IMR-90 (cell line): ENCODE results near the gene C1QTNF7. TPM values are rescaled to one million over a fixed set of nuclear protein-coding genes. Genes with fewer than 3 reads are reported as not detected.
A peak's percentile ranks its signal among the peaks of the same experiment; 100 is the strongest.

Source experiments
- ATAC-seq: fragments of 200-7000 bp; cut with Tn5 transposase; 2 replicates; pipeline ENCODE4 v1.9.1; 2020; ENCODE audit warnings: low read depth, mild to moderate bottlenecking, moderate library complexity
- BruUV-seq: library from RNA; stranded (reverse); fragments of 400-500 nt; replicated peaks from 2 replicates; lab custom pipeline; 2021; lab: Mats Ljungman, UMichigan
- CTCF ChIA-PET: fragments of 300-600 bp; formaldehyde crosslinking; extraction: SDS; loops from one replicate; lab custom pipeline; 2021; ENCODE audit warnings: antibody characterized with exemption; lab: Yijun Ruan, JAX
- POLR2A ChIA-PET: fragments of 300-600 bp; sonication (Branson Sonifier 250); formaldehyde crosslinking; loops from one replicate; lab custom pipeline; 2022; ENCODE audit warnings: antibody characterized with exemption; ENCODE audit not compliant: unreplicated experiment; lab: Charles Lee
- DNase-seq: peaks from one replicate; pipeline ENCODE4 v3.0.0; 2013
- H2AFZ ChIP-seq: replicated peaks from 2 replicates; pipeline ENCODE3; 2013; ENCODE audit warnings: low read length, mild to moderate bottlenecking; ENCODE audit not compliant: poor library complexity
- H2AK5ac ChIP-seq: 2 replicates; pipeline ENCODE4 v1.6.1; 2013; ENCODE audit warnings: low read depth, low read length, inconsistent platforms
- H2AK9ac ChIP-seq: replicated peaks from 2 replicates; pipeline ENCODE3; 2013; ENCODE audit warnings: mild to moderate bottlenecking, low read depth, low read length, moderate library complexity; ENCODE audit not compliant: poor library complexity
- H2BK120ac ChIP-seq: 2 replicates; pipeline ENCODE4 v1.6.1; 2013; ENCODE audit warnings: low read depth, low read length, inconsistent platforms
- H2BK15ac ChIP-seq: 3 replicates; pipeline ENCODE4 v1.6.1; 2013; ENCODE audit warnings: low read depth, low read length, inconsistent platforms
- H2BK20ac ChIP-seq: 2 replicates; pipeline ENCODE4 v1.6.1; 2013; ENCODE audit warnings: low read depth, mild to moderate bottlenecking, inconsistent platforms, low read length, moderate library complexity
- H2BK5ac ChIP-seq: 2 replicates; pipeline ENCODE4 v1.6.1; 2013; ENCODE audit warnings: mild to moderate bottlenecking, low read depth, low read length, inconsistent platforms; ENCODE audit not compliant: poor library complexity, severe bottlenecking
- H3K14ac ChIP-seq: replicated peaks from 2 replicates; pipeline ENCODE4 v1.6.1; 2013; ENCODE audit warnings: low read depth, low read length, inconsistent platforms
- H3K18ac ChIP-seq: 2 replicates; pipeline ENCODE4 v1.6.1; 2013; ENCODE audit warnings: low read depth, low read length, control low read depth
- H3K23ac ChIP-seq: 2 replicates; pipeline ENCODE4 v1.6.1; 2013; ENCODE audit warnings: low read depth, low read length, inconsistent platforms
- H3K27ac ChIP-seq: 2 replicates; pipeline ENCODE4 v1.5.1; 2013; ENCODE audit warnings: mild to moderate bottlenecking, control low read depth, low read length; ENCODE audit not compliant: insufficient read depth
- H3K27me3 ChIP-seq: 2 replicates; pipeline ENCODE4 v1.6.1; 2013; ENCODE audit warnings: low read length; ENCODE audit not compliant: control insufficient read depth, insufficient read depth
- H3K36me3 ChIP-seq: 2 replicates; pipeline ENCODE4 v1.6.1; 2013; ENCODE audit warnings: low read length, mixed read lengths; ENCODE audit not compliant: control insufficient read depth, insufficient read depth
- H3K4ac ChIP-seq: 2 replicates; pipeline ENCODE4 v1.6.1; 2013; ENCODE audit warnings: low read depth, low read length, inconsistent platforms
- H3K4me1 ChIP-seq: 2 replicates; pipeline ENCODE4 v1.6.1; 2013; ENCODE audit warnings: low read length, mixed read lengths; ENCODE audit not compliant: control insufficient read depth, insufficient read depth
- H3K4me2 ChIP-seq: 2 replicates; pipeline ENCODE4 v1.6.1; 2013; ENCODE audit warnings: low read depth, mild to moderate bottlenecking, control low read depth, low read length, moderate library complexity
- H3K4me3 ChIP-seq: 2 replicates; pipeline ENCODE4 v1.5.1; 2013; ENCODE audit warnings: low read depth, mild to moderate bottlenecking, control low read depth, low read length, moderate library complexity; ENCODE audit not compliant: insufficient read depth
- H3K56ac ChIP-seq: 2 replicates; pipeline ENCODE4 v1.6.1; 2013; ENCODE audit warnings: low read length, inconsistent platforms; ENCODE audit not compliant: insufficient read depth; ENCODE audit errors: extremely low read depth
- H3K79me1 ChIP-seq, 2 experiments: 2 replicates each; pipeline ENCODE4 v1.6.1; 2013; ENCODE audit warnings: low read length in 2 of 2, inconsistent platforms in 1 of 2, low read depth in 1 of 2
- H3K9ac ChIP-seq: 2 replicates; pipeline ENCODE4 v1.6.1; 2013; ENCODE audit warnings: low read depth, low read length, control low read depth
- H3K9me1 ChIP-seq: 2 replicates; pipeline ENCODE4 v1.6.1; 2013; ENCODE audit warnings: low read length, inconsistent platforms; ENCODE audit not compliant: insufficient read depth
- H3K9me3 ChIP-seq: 2 replicates; pipeline ENCODE4 v1.6.1; 2013; ENCODE audit warnings: low read length; ENCODE audit not compliant: control insufficient read depth, insufficient read depth
- H4K20me1 ChIP-seq: 2 replicates; pipeline ENCODE4 v1.6.1; 2013; ENCODE audit warnings: low read length, inconsistent platforms; ENCODE audit not compliant: insufficient read depth
- H4K5ac ChIP-seq: 2 replicates; pipeline ENCODE4 v1.6.1; 2013; ENCODE audit warnings: mild to moderate bottlenecking, low read depth, low read length, control low read depth
- H4K8ac ChIP-seq, 2 experiments: 2 replicates each; pipeline ENCODE4 v1.6.1; 2013; ENCODE audit warnings: low read depth in 2 of 2, low read length in 2 of 2, control low read depth in 1 of 2, inconsistent platforms in 1 of 2
- H4K91ac ChIP-seq: 2 replicates; pipeline ENCODE4 v1.6.1; 2013; ENCODE audit warnings: low read depth, low read length, inconsistent platforms; ENCODE audit not compliant: insufficient read depth
- CEBPB ChIP-seq: IDR thresholded peaks from 2 replicates; pipeline ENCODE4 v1.6.1; 2012; ENCODE audit warnings: low read depth, low read length, improper control_type of control experiment
- MXI1 ChIP-seq: IDR thresholded peaks from 2 replicates; pipeline ENCODE4 v1.6.1; 2012; ENCODE audit warnings: low read depth, mild to moderate bottlenecking, low read length, moderate library complexity, borderline replicate concordance
- RCOR1 ChIP-seq: IDR thresholded peaks from 2 replicates; pipeline ENCODE4 v1.6.1; 2012; ENCODE audit warnings: mild to moderate bottlenecking, low read length, improper control_type of control experiment; ENCODE audit not compliant: insufficient replicate concordance
- RFX5 ChIP-seq: IDR thresholded peaks from 2 replicates; pipeline ENCODE4 v1.8.0; 2012; ENCODE audit warnings: low read depth, mild to moderate bottlenecking, low read length, moderate library complexity
- WGBS, 2 experiments: methylation state at CpG; one replicate each; pipeline versions ENCODE4 v1.1.5 to v1.1.7; 2013; ENCODE audit warnings: missing lambda C conversion rate in 2 of 2; ENCODE audit not compliant: insufficient read length in 1 of 2; ENCODE audit errors: extremely low coverage in 2 of 2; 5-methylcytosine and 5-hydroxymethylcytosine counted together
- dilution Hi-C: fragments of 300-500 bp; cut with HindIII; formaldehyde crosslinking; loops from one replicate; pipeline ENCODE4 v1.14.3; 2018; ENCODE audit warnings: low sequenced_read_pairs; ENCODE audit not compliant: unreplicated experiment
- in situ Hi-C: fragments of 300-500 bp; cut with MboI; formaldehyde crosslinking; loops from 3 replicates; pipeline ENCODE4 v1.14.3; 2019; ENCODE audit warnings: low sequenced_read_pairs, inconsistent platforms, mixed read lengths
- intact Hi-C: fragments of 100-400 bp; cut with micrococcal nuclease; formaldehyde crosslinking; loops from 2 replicates; pipeline ENCODE4 v1.10.0; 2022
- polyA plus RNA-seq, 3 experiments: library from polyadenylated mRNA; depleted of rRNA; stranded (reverse); fragments of >200 nt; gene quantifications; 2 replicates each; pipeline ENCODE4 v1.2.3, GENCODE V29; 2012; ENCODE audit warnings: low replicate concordance in 1 of 3
- total RNA-seq: library from RNA; depleted of rRNA; stranded (reverse); fragments of >200 nt; gene quantifications from 2 replicates; pipeline ENCODE4 v1.2.3, GENCODE V29; 2012
- TF ChIP-seq, protein P1 (sequence below): conservative IDR thresholded peaks from 2 replicates; pipeline ENCODE4 v1.5.1; 2012; ENCODE audit warnings: mild to moderate bottlenecking, low read depth, low read length, improper control_type of control experiment

Gene C1QTNF7
- total and polyA plus RNA-seq, 2 of the 4 experiments (the other 2 are of a cell fraction), result 0.12 to 0.18 TPM

DNA sequence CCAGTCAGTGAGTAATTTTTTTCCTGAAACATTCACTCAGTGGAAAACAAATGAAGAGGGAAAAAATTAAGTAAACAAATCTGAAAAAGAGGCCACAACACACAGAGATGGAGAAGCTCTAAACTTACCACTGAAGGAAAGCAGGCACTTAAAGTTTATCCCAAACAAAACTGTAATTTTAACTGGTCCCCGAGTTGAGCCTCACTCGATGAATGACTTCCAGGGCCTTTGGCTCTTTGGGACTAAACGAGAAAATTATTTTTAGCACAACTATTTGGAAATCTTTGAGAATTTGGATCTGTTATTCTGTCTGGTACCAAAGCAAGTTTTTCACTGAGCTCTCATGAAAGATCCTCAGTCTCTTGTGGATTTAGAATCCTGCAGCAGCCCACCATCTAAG is at the start of gene C1QTNF7 (continued):
- TF ChIP-seq RFX5, result no peak

DNA sequence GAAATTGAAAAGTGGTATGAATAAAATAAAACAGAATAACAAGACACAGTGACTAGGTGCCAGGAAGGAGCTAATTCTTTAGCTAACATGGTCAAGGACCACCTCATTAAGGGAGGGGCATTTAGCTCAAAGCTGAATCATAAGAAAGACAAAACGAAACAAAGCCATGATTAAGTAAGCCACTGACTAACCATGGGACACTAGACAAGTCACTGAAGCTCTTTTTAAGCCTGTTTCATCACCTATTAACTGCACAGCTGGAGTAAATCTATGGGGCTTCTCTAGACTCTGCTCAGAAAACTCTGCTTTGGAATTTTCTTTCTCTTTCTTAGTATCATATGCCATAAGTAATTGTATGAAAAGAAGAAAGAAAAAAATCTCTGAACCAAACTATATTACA is 49.8 kb upstream of the C1QTNF7 start:
- Histone ChIP-seq H2AK9ac (no peak overlapping the region), H2AFZ (no peak overlapping the region), H3K27ac (no peak overlapping the region), H3K4ac (no peak overlapping the region), H3K4me1 (peaks cover 7% of the 10 kb centered on the region), H3K4me3 (no peak overlapping the region), H3K9me3 (no peaks in the 10 kb centered on the region), H3K56ac (no peak overlapping the region), H3K79me1 (no peaks in the 10 kb centered on the region), H3K9ac (no peak overlapping the region), H4K91ac (no peak overlapping the region), H3K27me3 (peaks cover 3% of the 10 kb centered on the region), H4K20me1 (no peaks in the 10 kb centered on the region), H3K4me2 (peak overlapping the region; percentile 67; the same call in 1 of the 2 replicates), H4K8ac (no peak overlapping the region), H2BK120ac (peak overlapping the region; percentile 67; the same call in 1 of the 2 replicates), H2BK15ac (peak overlapping the region; percentile 47; the same call in 1 of the 3 replicates), H3K14ac (0 out of 2 replicates have a peak overlapping the region, but pooled peaks have one; percentile 14), H4K5ac (no peak overlapping the region), H2BK5ac (no peak overlapping the region), H3K36me3 (no peaks in the 10 kb centered on the region), H2AK5ac (no peak overlapping the region), H3K9me1 (0 out of 2 replicates have a peak, but pooled peaks cover 3% of the 10 kb centered on the region), H3K23ac (no peak overlapping the region), H2BK20ac (0 out of 2 replicates have a peak overlapping the region, but pooled peaks have one; percentile 46), H3K18ac (peak overlapping the region; percentile 47; the same call in 1 of the 2 replicates)
- no TSS peak for BruUV-seq
- in situ Hi-C loops (no loop called here), dilution Hi-C loops (no loop called here), intact Hi-C loops (no loop called here)
- ChIA-PET CTCF (interaction anchor here (1.8 kb wide), 1 partner anchor 18 kb away, joined by 6 read pairs; no protein-coding TSS in a partner anchor), POLR2A (no interaction called here)
- no CpG with 5 or more reads among the region's 1 CpG for WGBS, 2 experiments
- TF ChIP-seq CEBPB, result no peak
- no peak for TF ChIP-seq RCOR1
- no peak for TF ChIP-seq MXI1
- TF ChIP-seq, protein P1, sequence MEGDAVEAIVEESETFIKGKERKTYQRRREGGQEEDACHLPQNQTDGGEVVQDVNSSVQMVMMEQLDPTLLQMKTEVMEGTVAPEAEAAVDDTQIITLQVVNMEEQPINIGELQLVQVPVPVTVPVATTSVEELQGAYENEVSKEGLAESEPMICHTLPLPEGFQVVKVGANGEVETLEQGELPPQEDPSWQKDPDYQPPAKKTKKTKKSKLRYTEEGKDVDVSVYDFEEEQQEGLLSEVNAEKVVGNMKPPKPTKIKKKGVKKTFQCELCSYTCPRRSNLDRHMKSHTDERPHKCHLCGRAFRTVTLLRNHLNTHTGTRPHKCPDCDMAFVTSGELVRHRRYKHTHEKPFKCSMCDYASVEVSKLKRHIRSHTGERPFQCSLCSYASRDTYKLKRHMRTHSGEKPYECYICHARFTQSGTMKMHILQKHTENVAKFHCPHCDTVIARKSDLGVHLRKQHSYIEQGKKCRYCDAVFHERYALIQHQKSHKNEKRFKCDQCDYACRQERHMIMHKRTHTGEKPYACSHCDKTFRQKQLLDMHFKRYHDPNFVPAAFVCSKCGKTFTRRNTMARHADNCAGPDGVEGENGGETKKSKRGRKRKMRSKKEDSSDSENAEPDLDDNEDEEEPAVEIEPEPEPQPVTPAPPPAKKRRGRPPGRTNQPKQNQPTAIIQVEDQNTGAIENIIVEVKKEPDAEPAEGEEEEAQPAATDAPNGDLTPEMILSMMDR, result no peak
- DNase-seq (peak; percentile 38), ATAC-seq (peak; percentile 33)
